GM21576 (cell line): ENCODE measurements around the gene NOC4L.
"Not testable (repeated sequence)": the region's sequence is repeated elsewhere in the genome, so short reads cannot be mapped to it uniquely, and the experiment has no call there.

ENCODE experiments used
- ATAC-seq: cut with Tn5 transposase; IDR thresholded peaks from one replicate; pipeline ENCODE4 v1.9.1; 2021; ENCODE audit warnings: mild to moderate bottlenecking, moderate library complexity; ENCODE audit not compliant: unreplicated experiment

NOC4L gene

GRCh38 chr12:132144115-132144809 lies at the start of gene NOC4L, which contains the start of gene DDX51:
NOC4L (plus strand) TSS chr12:132144457; CDS start chr12:132144489, 32 bp downstream.
DDX51 (minus strand) TSS chr12:132144319; CDS start chr12:132144296, 23 bp downstream.
- peak; percentile 79 for ATAC-seq

GRCh38 chr12:132095520-132096409 lies 48.5 kb upstream of the NOC4L start:
- no peak for ATAC-seq

- no peak for ATAC-seq
These were observed 44.5 kb upstream of the NOC4L start for GRCh38 chr12:132099739-132100138.

- ATAC-seq = no peak
These were observed 43.8 kb upstream of the NOC4L start for GRCh38 chr12:132100306-132101065.

- no peak for ATAC-seq
These were observed 42.0 kb upstream of the NOC4L start for GRCh38 chr12:132102297-132102696.

GRCh38 chr12:132103072-132103471 lies 41.2 kb upstream of the NOC4L start:
- not testable (repeated sequence) for ATAC-seq

- ATAC-seq = no peak
These were observed 40.5 kb upstream of the NOC4L start for GRCh38 chr12:132103542-132104308.

- ATAC-seq = no peak
These were observed 38.8 kb upstream of the NOC4L start for GRCh38 chr12:132105467-132105866.

GRCh38 chr12:132106921-132107320 lies 37.3 kb upstream of the NOC4L start:
- ATAC-seq = no peak

- ATAC-seq = no peak
These were observed 35.9 kb upstream of the NOC4L start for GRCh38 chr12:132108211-132108832.

- no peak for ATAC-seq
These were observed 34.5 kb upstream of the NOC4L start for GRCh38 chr12:132109741-132110140.

GRCh38 chr12:132110677-132111076 lies 33.6 kb upstream of the NOC4L start:
- ATAC-seq = no peak

- no peak for ATAC-seq
These were observed 32.5 kb upstream of the NOC4L start for GRCh38 chr12:132111654-132112304.

- ATAC-seq = no peak
These were observed 29.6 kb upstream of the NOC4L start for GRCh38 chr12:132114667-132115066.

GRCh38 chr12:132115500-132115899 lies 28.8 kb upstream of the NOC4L start:
- ATAC-seq = no peak

- ATAC-seq = no peak
These were observed 27.3 kb upstream of the NOC4L start for GRCh38 chr12:132116709-132117557.

- no peak for ATAC-seq
These were observed 26.7 kb upstream of the NOC4L start for GRCh38 chr12:132117558-132117875.

- ATAC-seq = no peak
These were observed 25.4 kb upstream of the NOC4L start for GRCh38 chr12:132118876-132119275.

GRCh38 chr12:132121283-132121682 lies 23.0 kb upstream of the NOC4L start:
- ATAC-seq = no peak
